Measurements from ENCODE around the gene SLAMF9.

DNA sequence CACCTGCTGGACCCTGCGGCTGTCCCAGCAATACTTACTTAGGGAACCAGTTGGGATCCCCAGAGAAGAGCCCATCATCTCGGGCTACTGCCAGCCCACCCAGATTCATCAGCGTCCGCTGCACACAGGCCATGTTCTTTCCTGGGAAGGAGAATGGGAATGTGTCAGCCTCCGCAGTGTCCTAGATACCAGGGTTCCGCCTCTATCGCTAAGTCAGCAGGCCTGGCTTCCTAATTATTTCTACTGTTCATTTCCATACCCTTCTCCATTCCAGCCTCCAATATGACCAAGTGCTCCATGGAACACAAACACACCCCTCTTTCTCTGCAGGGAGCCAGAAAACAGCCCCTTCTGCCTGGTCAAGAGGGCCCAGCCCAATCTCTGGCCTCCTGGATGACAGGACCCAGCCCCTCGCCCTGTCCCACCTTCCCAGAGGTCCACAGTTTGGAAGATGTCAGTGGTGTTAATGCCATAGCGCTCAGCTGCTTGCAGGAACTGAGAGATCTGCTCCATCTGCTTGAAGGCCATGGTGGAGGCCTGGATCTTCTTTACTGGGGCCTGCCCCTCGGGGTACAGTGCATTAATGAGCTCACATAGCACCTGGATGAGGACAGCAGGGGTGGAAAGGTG is 34.7 kb downstream of the SLAMF9 start:
- TF ChIP-seq POLR2A (IDR thresholded peaks at IDR 0.05; ENCODE audit: low read length) (no peak), GATA1 (IDR thresholded peaks at IDR 0.05; ENCODE audit: low read depth, low read length) (no peak)
